GM12878 (cell line): ENCODE results near the gene AFMID.

ENCODE experiments used
- CHD4 ChIP-seq: fragments of 200-600 bp; sonication (generic); IDR thresholded peaks from 2 replicates; pipeline ENCODE4 v1.6.1; 2016; ENCODE audit warnings: mild to moderate bottlenecking
- CTCF ChIP-seq, 3 experiments: IDR thresholded peaks in 2 of 3; conservative IDR thresholded peaks in 1 of 3; 2 replicates each; pipeline ENCODE4 v1.5.1; 2011; ENCODE audit warnings: low read depth in 3 of 3, low read length in 3 of 3, mild to moderate bottlenecking in 3 of 3, control low read depth in 2 of 3, moderate library complexity in 2 of 3, inconsistent platforms in 1 of 3, mixed read lengths in 1 of 3; ENCODE audit not compliant: control insufficient read depth in 2 of 3, insufficient read depth in 1 of 3; ENCODE audit errors: extremely low read depth in 1 of 3
- NR2C2 ChIP-seq: IDR thresholded peaks from 2 replicates; pipeline ENCODE4 v1.6.1; 2011; ENCODE audit warnings: borderline replicate concordance, low read depth; ENCODE audit not compliant: control insufficient read depth, insufficient read length
- POLR2A ChIP-seq: IDR thresholded peaks from 2 replicates; pipeline ENCODE4 v1.6.1; 2011; ENCODE audit warnings: low read depth, mild to moderate bottlenecking, low read length

DNA sequence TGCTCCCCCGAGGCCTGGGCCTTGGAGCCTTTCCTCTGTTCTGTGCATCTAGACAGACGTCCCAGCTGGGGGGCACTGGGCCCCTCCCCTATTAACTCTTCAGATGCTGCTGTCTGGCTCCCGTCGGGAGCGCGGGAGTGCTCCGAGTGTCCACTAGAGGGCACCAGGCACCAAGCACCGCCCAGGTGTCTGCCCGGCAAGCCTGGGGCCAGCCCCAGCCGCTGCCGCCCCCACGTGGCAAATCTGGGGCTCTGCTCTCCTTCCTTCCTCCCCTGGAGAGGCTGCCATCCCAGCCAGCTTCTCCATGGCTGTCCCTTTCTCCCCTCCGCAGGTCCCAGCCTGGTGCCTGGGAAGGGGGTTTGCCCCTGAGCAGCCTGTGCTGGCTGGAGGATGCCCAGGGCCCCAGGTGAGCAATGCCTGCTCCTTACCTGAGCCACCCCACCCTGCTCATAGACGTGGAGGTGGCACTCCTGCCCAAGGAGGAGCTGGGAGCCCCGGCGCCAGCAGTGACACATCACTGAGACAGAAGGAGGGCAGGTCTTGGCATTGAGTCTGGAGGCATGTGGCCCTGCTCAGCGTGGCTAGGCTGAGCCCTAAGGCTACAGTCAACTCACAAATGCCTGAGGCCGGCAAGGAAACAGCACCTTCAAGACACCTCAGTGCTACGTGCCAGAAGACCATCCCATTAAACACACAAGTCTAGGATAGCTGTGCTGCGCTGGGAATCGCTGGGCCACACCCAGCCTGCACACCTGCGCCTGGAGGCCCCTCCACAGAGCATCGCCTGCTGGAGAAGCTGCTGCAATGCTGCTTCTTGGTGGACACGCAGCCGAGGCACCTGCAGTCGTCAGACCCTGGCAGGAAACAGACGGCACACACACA lies 64.0 kb downstream of the AFMID start:
- TF ChIP-seq CHD4 (no peak), CTCF (IDR thresholded peaks at IDR 0.05 in 2 of 3, conservative IDR thresholded peaks at IDR 0.05 in 1 of 3; ENCODE audit: control insufficient read depth in 2 of 3, extremely low read depth in 1 of 3, insufficient read depth in 1 of 3, low read depth in 3 of 3, low read length in 3 of 3) (peak; percentile 99 to 100 (median 99)), POLR2A (no peak), NR2C2 (no peak)
